Measurements from ENCODE around the gene ZFP69. TPM values are rescaled to one million over a fixed set of nuclear protein-coding genes. Genes with fewer than 3 reads are reported as not detected.
A peak's percentile ranks its signal among the peaks of the same experiment; 100 is the strongest.

The ZFP69 gene
- total and polyA plus RNA-seq, 2 of the 4 experiments (the other 2 are of a cell fraction) = 1.2 to 1.6 TPM

GRCh38 chr1:40435471-40435870 is 41.6 kb upstream of the ZFP69 start:
- dilution Hi-C loops (cut with HindIII; ENCODE audit: low sequenced_read_pairs, unreplicated experiment) (no loop called here), intact Hi-C loops (cut with micrococcal nuclease) (no loop called here), in situ Hi-C loops (cut with MboI; ENCODE audit: low sequenced_read_pairs) (no loop called here)
- Histone ChIP-seq H4K91ac (ENCODE audit: insufficient read depth, low read depth, low read length) (no peak overlapping the region), H3K23ac (ENCODE audit: low read depth, low read length) (no peak overlapping the region), H3K9me3 (ENCODE audit: control insufficient read depth, insufficient read depth, low read length) (no peaks in the 10 kb centered on the region), H3K27ac (ENCODE audit: insufficient read depth, low read length) (no peak overlapping the region), H2AFZ (replicated peaks; ENCODE audit: low read length, poor library complexity) (no peak overlapping the region), H4K20me1 (ENCODE audit: insufficient read depth, low read length) (no peaks in the 10 kb centered on the region), H3K18ac (ENCODE audit: low read depth, low read length) (no peak overlapping the region), H3K36me3 (ENCODE audit: control insufficient read depth, insufficient read depth, low read length) (no peaks in the 10 kb centered on the region), H3K4me2 (ENCODE audit: low read depth, low read length) (no peak overlapping the region), H3K27me3 (ENCODE audit: control insufficient read depth, insufficient read depth, low read length) (no peaks in the 10 kb centered on the region), H3K4me1 (ENCODE audit: control insufficient read depth, insufficient read depth, low read length) (no peaks in the 10 kb centered on the region), H2BK15ac (ENCODE audit: low read depth, low read length) (no peak overlapping the region), H4K5ac (ENCODE audit: low read depth, low read length) (no peak overlapping the region), H3K79me1 (ENCODE audit: low read depth in 1 of 2, low read length in 2 of 2) (no peaks in the 10 kb centered on the region; a peak in 1 of 4 replicates), H3K4me3 (ENCODE audit: insufficient read depth, low read depth, low read length) (no peak overlapping the region), H3K4ac (ENCODE audit: low read depth, low read length) (no peak overlapping the region), H2AK9ac (replicated peaks; ENCODE audit: low read depth, low read length, poor library complexity) (no peak overlapping the region), H3K56ac (ENCODE audit: extremely low read depth, insufficient read depth, low read length) (no peak overlapping the region), H2BK120ac (ENCODE audit: low read depth, low read length) (no peak overlapping the region), H3K9me1 (ENCODE audit: insufficient read depth, low read length) (no peaks in the 10 kb centered on the region), H2BK20ac (ENCODE audit: low read depth, low read length) (no peak overlapping the region), H4K8ac (ENCODE audit: low read depth in 2 of 2, low read length in 2 of 2) (no peak overlapping the region), H2BK5ac (ENCODE audit: low read depth, low read length, poor library complexity, severe bottlenecking) (no peak overlapping the region), H2AK5ac (ENCODE audit: low read depth, low read length) (no peak overlapping the region), H3K14ac (replicated peaks; ENCODE audit: low read depth, low read length) (no peak overlapping the region), H3K9ac (ENCODE audit: low read depth, low read length) (no peak overlapping the region)
- no TSS peak for BruUV-seq (replicated peaks)
- POLR2A ChIA-PET (ENCODE audit: unreplicated experiment) = no interaction called here
- CTCF ChIA-PET = interaction anchor here (0.6 kb wide), 1 partner anchor 22 kb away, joined by 3 read pairs; no protein-coding TSS in a partner anchor
- TF ChIP-seq MAFK (IDR thresholded peaks at IDR 0.05; ENCODE audit: low read depth, low read length) = no peak
- TF ChIP-seq USF2 (IDR thresholded peaks at IDR 0.05; ENCODE audit: low read depth, low read length) = peak; percentile 44
- TF ChIP-seq CEBPB (IDR thresholded peaks at IDR 0.05; ENCODE audit: low read depth, low read length) = no peak
- no peak for TF ChIP-seq CHD1 (IDR thresholded peaks at IDR 0.05; ENCODE audit: low read depth, low read length)
- TF ChIP-seq MXI1 (IDR thresholded peaks at IDR 0.05; ENCODE audit: borderline replicate concordance, low read depth, low read length) = no peak
- DNase-seq = peak; percentile 61
- WGBS, 2 experiments (ENCODE audit: extremely low coverage in 2 of 2, insufficient read length in 1 of 2) = no CpG with 5 or more reads among the region's 5 CpGs
- ATAC-seq (ENCODE audit: low read depth) = peak; percentile 61
